Measurements from ENCODE around the gene TMEM129. TPM values are rescaled to one million over a fixed set of nuclear protein-coding genes. Genes with fewer than 3 reads are reported as not detected.

The TMEM129 gene
- total and polyA plus RNA-seq, 8 donors: 24.3 to 41.1 (median 29.0) TPM

GRCh38 chr4:1713003-1713851, 7.9 kb downstream of the TMEM129 start:
- ATAC-seq: peak; percentile 1
- intact Hi-C loops (cut with DNase I): no loop called here
- peak overlapping the region; percentile 83 to 89 for H3K4me3 ChIP-seq
- peaks cover 10 to 63% of the 10 kb centered on the region in 2 donors for H3K4me1 ChIP-seq
- H3K9me3 ChIP-seq: no peaks in the 10 kb centered on the region
- DNase-seq: no peak
- no peaks in the 10 kb centered on the region for H3K27me3 ChIP-seq
- no peak for TF ChIP-seq CTCF (IDR thresholded peaks at IDR 0.05)
- peaks cover 0 to 35% of the 10 kb centered on the region in 2 donors for H3K36me3 ChIP-seq
- H3K27ac ChIP-seq: peak overlapping the region; percentile 99

- no peaks in the 10 kb centered on the region for H3K9me3 ChIP-seq
- TF ChIP-seq CTCF (IDR thresholded peaks at IDR 0.05): no peak
- intact Hi-C loops (cut with DNase I): no loop called here
- peaks cover 0 to 26% of the 10 kb centered on the region in 2 donors for H3K36me3 ChIP-seq
- no peaks in the 10 kb centered on the region for H3K27me3 ChIP-seq
- peaks cover 12 to 63% of the 10 kb centered on the region in 2 donors for H3K4me1 ChIP-seq
- peak within 1 kb of the TSS; percentile 99 for H3K27ac ChIP-seq
- peak; percentile 89 to 99 (median 96) for DNase-seq
- H3K4me3 ChIP-seq: peak within 1 kb of the TSS; percentile 83 to 89
- peak; percentile 94 for ATAC-seq
These were observed 8.7 kb downstream of the TMEM129 start, which contains the start of gene SLBP for GRCh38 chr4:1712216-1713002. TSS of gene SLBP (minus strand) at chr4:1712319. CDS start at chr4:1712188, 131 bp downstream.

- H3K9me3 ChIP-seq: no peaks in the 10 kb centered on the region
- no peaks in the 10 kb centered on the region for H3K27me3 ChIP-seq
- peaks cover 12 to 63% of the 10 kb centered on the region in 2 donors for H3K4me1 ChIP-seq
- peak overlapping the region; percentile 99 for H3K27ac ChIP-seq
- DNase-seq (peak in 3 of 4 donors; percentile 39 to 83 (median 44)), ATAC-seq (peak; percentile 46)
- intact Hi-C loops (cut with DNase I): no loop called here
- no peak for TF ChIP-seq CTCF (IDR thresholded peaks at IDR 0.05)
- H3K36me3 ChIP-seq: peaks cover 0 to 20% of the 10 kb centered on the region in 2 donors
- H3K4me3 ChIP-seq: peak overlapping the region; percentile 83 to 89
These were observed 9.4 kb downstream of the TMEM129 start for GRCh38 chr4:1711571-1712215.

GRCh38 chr4:1711055-1711570, 10.0 kb downstream of the TMEM129 start:
- intact Hi-C loops (cut with DNase I): no loop called here
- ATAC-seq (no peak), DNase-seq (no peak)
- Histone ChIP-seq H3K36me3 (peaks cover 0 to 20% of the 10 kb centered on the region in 2 donors), H3K9me3 (no peaks in the 10 kb centered on the region), H3K4me3 (peak overlapping the region; percentile 83 to 89), H3K27me3 (no peaks in the 10 kb centered on the region), H3K27ac (peak overlapping the region; percentile 99), H3K4me1 (peaks cover 12 to 63% of the 10 kb centered on the region in 2 donors)
- TF ChIP-seq CTCF (IDR thresholded peaks at IDR 0.05): no peak

Data from left lung (tissue), 10 donors.